HG03095 (cell line): ENCODE data around the gene SEMA3B.
"Not testable (repeated sequence)": the region's sequence is repeated elsewhere in the genome, so short reads cannot be mapped to it uniquely, and the experiment has no call there.

ENCODE experiments used
- ATAC-seq: cut with Tn5 transposase; IDR thresholded peaks from one replicate; pipeline ENCODE4 v1.9.1; 2021; ENCODE audit warnings: moderate library complexity; ENCODE audit not compliant: unreplicated experiment

Gene SEMA3B

DNA sequence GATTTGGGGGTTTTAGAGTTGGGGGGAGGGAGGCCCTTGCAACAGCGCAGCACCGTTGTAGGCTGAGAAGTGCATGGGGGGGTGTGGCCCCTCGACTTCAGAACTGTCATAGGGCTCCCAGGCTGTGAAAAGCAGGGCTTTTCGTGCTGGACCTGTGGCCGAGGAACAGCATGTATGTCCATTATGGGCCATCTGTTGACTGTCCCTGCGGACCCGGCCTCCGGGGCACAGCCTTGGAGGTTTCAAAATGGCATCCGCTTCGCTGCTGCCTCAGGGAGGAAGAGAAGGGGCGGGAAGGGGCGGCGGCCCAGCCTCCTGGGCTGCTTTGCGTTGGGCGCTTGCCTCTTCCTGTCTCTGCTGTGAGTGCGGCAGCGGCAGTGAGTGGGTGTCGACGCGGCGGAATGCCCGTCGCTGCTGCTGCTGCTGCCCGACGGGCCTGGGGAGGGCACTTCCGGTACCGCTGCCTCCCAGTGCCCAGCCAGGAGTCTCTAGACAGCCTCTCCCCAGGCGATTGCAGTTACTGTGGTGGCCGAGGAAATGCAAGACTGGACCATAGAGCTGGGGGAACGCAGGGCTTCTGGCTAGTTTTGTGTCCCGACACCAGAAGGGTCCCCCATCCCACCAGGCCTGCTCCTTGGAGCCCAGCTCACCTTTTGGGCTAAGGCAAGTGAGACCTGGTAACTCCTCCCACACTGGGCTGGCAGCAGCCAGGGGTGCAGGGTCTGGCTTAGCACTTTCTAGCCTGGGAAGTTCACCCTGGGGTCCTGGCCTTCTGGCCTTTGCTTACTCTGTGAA, 31.0 kb upstream of the SEMA3B start:
- peak; percentile 23 for ATAC-seq

DNA sequence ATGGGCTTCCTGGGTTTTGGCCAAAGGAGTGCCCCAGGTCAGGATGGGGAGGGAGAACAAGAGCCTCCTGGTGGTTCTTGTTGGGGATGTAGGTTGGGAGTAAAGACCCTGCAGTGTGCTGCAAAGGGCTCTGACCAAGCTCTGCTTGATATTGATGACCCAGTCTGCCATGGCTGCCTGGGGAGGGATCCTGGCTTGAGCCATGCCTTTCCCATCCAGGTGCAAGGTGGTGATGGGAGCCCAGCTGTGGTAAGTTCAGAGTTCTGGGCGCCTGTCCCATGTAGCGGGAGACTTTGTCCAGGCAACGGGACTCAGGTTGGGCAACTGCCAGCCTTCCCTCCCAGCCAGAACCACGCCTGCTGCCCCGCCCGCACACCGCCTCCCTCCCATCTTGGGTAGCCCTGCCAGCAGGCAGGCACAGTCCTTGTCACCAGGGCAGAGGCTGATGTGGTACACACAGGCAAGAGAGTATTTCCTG, 30.4 kb upstream of the SEMA3B start:
- no peak for ATAC-seq

DNA sequence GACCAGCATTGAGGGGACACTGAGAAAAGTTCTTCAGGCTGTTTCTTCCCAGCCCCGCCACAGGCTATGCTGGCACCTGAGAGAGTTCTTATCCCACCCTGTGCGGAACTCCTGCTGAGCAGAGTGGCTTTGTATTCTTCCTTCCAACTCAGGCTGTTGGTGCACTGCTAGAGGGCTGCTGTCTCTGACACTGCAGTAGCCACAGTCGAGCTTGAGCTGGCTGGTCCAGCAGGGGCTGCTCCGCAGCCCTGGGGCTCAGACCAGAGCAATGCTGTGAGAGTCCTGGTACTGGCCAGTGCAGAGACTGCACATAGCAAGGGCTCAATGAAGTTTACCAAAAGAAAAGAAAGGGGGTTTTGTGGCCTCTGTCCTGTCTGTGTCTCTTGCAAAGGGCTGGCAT, 29.3 kb upstream of the SEMA3B start:
- no peak for ATAC-seq

DNA sequence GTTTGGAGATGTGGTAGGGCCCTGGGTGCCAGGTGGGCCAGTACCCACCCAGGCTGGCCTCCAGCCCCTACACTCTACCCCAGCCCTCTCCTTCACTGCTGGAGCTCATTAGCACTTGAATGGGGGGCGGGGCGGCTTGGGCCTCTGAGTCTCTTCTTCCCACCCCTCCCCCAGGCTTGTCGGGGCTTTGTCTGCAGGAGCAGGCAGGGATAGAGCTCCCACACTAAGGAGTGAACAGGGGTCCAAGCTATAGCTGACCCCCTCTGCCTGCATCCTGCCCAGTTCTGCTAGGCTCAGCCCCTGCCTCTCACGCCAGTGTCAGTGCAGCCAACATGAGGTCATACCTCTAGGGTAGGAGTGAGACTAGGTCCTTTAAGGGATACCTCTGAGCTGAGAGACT, 27.8 kb upstream of the SEMA3B start:
- ATAC-seq, result no peak

DNA sequence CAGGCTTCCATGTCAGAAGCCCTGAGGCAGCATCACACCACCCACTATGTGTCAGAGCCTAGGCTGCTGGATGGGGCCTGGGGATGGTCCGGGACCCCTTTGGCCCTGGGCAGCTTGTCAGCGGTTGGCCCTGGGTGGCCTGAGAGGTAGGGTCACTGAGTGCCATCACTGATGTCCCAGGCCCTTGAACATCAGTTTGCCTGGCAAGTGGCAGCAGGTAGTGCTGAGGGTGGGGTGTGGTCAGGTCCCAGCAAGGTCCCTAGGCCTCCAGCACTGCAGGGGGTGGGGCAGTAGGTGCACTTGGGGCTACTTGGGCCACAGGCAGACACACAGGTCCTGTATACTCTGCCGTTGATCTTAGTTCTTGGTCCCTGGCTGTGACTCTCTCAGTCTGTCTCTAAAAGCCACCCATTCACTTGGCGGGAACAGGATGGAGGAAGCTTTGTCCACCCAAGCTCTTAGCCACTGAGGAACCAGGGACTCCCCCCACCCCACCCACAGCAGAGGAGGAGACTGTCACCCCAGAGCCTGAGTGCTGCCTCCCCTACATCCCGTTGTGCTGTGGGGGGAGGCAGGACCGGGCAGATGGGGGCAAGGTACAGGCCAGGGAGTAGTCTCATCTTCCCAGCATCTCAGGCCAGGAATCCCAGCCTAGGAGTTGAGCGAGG, 27.1 kb upstream of the SEMA3B start:
- ATAC-seq, result no peak

DNA sequence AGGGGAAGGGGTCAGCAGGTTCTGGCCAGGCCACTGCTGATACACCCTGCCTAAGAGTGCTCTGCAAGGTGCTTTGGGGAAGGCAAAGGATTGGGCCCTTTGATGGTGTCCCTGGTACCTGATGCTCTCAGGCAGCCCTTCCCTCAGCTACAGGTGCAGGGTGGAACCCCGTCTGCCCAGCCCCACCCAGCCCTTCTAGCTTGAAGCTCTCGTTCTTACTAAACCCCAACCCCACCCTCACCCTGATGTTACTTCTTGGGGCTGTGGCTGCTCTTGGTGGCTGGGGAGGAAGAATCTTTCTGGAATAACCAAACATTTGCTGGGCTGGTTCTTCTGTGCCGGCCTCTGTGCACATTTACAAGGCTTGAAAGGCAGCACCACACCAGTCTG, 26.6 kb upstream of the SEMA3B start:
- no peak for ATAC-seq

DNA sequence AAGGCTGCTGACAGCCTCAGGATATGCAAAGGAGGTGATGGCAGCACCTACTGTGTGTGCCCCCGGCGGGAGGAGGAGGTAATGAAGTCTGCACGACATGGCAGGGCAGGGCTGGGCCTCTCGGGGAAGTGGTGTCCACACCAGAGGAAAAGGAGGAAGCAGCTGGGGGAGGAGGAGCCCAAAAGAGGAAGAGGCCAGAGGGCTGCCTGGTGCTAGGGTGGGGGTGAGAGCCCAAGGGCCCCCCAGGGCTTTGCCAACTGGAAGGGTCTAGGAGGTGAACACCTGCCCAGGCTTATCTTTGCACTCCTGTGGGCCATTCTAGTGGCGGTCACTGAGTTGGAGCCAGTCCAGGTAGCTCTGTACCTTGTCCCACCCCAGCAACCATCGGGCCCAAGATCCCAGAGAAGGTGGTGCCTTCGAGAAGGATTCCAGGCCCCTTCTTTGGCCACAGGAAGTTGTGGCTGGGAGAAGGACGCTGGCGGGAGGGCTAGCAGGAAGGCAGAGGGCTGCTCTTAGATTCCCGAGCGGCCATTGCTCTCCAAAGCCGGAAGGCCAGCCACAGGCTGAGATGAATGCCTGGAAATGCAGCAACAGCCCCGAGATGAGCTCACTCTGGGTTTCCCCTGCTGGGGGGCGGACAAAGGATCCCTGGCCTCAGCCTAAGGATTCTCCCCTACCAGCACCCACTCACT, 25.9 kb upstream of the SEMA3B start:
- ATAC-seq, result no peak

DNA sequence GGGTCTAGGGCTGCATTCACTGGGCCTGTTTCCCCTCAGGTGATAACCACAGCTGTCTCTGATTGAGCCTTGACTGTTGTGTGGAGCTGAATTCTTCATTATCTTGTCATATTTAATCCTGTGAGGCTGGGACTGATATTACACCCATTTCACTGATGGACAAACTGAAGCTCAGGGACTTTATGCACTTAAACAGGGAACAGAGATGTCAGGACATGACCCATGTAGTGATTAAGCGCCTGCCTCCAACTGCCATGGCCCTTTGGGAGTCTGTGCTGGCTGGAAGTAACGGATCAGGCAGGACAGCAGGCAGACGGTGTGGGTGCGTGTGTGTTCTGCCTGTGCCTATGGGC, 25.4 kb upstream of the SEMA3B start:
- no peak for ATAC-seq

DNA sequence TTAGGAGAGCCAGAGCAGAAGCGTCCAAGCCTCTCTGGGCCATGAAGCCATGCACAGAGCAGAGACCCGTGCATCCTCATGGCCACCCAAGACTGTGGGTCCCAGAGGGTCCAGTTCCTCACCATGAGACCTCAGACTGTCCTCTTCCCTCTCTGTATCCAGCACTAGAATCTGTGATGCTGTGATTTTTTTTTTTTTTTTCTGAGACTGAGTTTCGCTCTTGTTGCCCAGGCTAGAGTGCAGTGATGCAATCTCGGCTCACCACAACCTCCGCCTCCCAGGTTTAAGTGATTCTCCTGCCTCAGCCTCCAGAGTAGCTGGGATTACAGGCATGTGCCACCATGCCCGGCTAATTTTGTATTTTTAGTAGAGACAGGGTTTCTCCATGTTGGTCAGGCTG, 24.1 kb upstream of the SEMA3B start:
- not testable (repeated sequence) for ATAC-seq

DNA sequence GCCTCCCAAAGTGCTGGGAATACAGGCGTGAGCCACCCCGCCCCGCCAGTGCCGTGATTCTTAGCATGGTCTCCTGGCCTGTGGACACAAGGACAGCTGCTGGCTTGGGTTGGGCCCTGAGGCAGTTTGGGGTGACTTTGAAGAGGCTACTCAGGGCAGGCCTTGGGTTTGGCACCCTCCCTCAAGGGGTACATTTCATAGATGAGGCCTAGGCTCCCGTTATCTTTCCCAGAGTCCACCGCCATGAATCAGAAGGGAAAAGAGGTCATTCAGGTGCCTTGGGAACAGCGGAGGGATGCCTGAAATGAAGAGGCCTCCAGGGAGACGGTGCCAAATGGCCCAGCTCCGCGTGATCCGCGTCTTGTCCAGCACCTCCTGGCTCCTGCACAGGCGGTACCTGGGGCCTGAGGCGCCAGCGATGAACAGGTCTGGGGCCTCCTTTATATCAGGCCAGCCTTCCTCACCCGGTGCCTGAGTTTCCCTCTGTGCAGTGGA, 23.6 kb upstream of the SEMA3B start:
- ATAC-seq, result no peak

DNA sequence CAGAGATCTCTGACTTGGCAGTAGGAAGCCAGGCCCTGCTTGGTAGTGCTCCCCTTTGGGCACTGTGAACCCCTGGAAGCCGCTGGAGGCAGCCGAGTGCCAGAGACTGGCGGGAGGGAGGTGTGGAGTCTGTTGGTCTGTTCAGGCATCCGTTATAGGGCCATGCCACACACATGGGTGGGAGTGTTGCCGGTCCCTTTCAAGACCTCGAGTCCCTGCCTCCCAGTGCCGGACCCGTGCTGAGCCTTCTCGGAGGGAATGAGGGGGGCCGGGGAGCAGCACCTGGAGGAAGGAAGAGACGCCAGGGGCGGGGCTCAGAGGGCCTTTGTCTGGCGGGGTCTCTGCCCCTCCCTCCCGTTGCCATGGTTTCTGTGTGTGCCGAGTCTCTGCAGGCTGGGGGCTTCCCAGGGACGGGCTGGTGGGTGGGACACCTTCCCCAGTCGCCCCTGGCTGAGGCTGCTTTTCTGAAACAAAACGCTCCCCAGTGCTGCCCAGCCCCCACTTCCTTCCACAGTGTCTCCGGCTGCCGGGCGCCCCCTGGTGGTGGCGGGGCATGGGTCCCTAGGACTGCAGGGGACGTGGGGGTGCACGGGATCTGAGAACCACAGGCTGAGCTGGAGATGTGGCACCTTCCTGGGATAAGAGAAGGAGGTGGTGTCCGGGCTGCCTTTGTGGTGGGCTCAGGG, 23.0 kb upstream of the SEMA3B start:
- ATAC-seq, result peak; percentile 52

DNA sequence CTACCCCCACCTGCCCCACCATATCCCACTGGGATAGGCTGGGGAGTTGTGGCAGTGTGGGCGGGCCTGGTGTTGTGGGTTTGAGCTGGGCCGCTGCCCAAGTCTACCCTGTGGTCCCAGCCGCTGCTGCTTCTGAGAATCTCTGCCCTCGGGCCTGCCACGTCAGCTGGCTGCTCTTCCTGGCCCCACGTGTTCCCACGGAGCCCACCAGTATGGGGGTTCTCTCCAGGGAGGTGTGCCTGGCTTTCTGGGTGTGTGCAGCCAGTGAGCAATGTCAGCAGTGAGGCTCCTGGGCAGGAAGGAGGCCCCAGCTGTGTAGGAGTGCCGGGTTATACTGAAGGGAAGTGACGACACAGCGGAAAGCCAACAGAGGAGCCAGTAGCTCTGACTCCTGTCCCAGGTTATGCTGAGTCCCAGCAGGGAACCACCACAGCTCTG, 22.4 kb upstream of the SEMA3B start:
- ATAC-seq, result no peak

DNA sequence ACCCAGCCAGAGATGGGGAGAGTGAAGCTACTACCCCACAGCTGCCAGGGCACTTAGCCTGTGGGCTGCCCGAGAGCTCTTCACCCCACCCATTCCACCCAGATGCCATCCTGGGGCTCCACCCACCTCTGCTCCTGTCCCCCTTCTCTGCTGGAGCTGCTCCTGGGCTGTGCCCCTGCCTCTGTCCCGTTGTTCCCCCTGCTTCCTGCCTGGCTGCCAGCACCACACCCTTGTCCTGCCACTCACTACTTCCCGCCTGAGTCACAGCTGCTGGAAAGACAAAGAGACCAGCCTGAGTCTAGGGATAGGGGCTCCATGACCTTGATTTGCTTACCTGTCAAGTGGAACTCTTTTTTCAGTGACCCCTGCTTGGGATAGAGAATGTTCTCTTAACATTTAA, 20.6 kb upstream of the SEMA3B start:
- ATAC-seq, result no peak

DNA sequence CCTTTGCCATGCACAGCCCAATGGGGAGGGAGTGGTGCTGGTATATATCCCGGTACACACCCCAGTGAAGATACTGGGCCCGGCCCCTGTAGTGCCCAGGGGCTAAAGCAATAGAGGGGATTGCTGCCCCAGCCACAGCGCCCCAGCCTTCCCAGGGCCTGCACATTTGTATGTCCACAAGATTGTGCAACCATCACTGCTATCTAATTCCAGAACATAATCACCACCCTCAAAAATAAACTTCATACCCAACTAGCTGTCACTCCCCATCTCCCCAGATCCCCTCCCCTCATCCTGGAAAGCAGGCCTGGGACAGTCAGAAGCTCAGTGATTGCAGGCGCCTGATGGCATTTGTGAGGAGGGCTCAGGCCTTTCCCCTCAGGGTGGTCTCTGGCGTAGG, 19.5 kb upstream of the SEMA3B start:
- no peak for ATAC-seq

DNA sequence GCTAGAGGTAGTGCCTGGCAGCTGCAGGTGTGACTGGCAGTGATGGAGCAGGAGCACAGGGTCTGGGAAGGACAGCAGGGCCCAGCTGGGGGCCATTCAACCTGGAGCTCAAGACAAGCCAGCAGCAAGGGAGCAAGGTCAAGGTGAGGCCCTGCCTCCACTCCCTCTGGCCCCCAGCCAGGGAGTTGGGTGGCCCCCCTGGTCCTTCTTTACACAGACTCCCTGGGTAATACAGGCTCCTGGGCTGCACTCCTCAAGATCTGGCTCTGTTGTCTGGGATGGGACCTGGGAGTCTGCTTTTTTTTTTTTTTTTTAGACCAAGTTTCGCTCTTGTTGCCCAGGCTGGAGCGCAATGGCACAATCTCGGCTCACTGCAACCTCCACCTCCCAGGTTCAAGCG, 18.4 kb upstream of the SEMA3B start:
- no peak for ATAC-seq

DNA sequence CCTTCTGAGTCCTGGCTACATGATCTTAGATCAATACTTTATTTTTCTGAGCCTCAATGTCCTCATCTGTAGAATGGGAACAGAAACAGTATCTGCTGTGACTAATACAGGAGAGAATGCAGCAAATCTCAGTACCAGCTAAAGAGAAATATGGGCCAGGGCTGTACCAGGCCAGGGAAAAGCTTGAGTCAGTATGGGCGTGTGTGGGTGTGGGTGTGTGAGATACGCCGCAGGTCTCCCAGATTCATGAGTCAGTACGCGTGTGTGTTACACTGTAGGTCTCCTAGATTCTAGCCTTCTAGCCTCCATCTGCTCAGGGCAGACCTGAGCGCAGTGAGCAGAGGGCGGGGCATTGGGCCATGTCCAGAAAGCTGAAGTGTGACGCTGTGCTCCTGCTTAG, 17.7 kb upstream of the SEMA3B start:
- no peak for ATAC-seq

DNA sequence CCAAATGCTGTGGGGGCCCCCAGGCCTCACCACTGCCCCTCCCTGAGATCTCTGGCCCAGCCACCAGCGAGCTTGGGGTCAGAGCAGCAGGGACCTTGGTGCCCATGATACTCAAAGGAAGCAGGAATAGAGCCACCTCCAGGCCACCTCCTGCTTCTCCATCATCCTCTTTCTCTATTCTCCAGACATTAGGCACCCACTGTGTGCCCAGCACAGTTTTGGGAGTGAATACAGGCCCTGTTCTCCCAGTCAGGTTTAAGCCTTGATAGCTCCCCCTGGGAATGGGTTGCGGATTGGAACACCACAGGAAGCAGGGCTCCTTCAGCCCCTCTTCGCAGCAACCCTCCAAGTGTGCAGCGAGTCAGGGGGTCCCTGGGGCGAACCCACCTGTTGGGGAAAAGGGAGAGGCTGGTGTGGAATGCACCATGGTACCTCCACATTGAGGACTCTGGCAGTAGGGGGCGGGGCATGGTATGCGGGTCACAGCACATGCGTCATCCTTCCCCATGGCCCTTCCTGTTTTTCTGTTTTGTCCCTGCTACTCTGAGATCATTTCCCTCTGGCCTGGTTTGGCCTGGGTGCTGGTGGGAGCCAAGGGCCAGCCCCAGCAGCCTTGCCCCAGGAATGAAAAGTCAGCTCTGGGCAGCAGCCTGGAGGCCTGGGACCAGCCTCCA, 14.2 kb upstream of the SEMA3B start:
- no peak for ATAC-seq

DNA sequence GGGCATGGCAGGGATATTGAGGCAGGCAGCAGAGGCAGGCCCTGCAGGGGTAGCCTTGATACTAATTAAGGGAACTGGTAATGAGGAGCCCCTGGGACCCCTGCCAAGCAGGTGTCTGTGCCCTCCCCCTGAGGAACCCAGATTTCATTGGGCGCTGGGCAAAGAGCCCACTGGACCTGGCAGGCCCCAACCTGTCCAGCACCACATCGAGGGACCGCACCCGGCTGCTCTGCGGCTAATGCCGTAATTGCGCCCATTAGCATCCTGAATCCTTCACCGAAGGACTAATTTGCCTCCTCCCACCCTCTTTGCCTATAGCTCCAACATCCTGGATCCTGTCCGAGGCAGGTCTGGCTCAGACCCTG, 13.7 kb upstream of the SEMA3B start:
- no peak for ATAC-seq

DNA sequence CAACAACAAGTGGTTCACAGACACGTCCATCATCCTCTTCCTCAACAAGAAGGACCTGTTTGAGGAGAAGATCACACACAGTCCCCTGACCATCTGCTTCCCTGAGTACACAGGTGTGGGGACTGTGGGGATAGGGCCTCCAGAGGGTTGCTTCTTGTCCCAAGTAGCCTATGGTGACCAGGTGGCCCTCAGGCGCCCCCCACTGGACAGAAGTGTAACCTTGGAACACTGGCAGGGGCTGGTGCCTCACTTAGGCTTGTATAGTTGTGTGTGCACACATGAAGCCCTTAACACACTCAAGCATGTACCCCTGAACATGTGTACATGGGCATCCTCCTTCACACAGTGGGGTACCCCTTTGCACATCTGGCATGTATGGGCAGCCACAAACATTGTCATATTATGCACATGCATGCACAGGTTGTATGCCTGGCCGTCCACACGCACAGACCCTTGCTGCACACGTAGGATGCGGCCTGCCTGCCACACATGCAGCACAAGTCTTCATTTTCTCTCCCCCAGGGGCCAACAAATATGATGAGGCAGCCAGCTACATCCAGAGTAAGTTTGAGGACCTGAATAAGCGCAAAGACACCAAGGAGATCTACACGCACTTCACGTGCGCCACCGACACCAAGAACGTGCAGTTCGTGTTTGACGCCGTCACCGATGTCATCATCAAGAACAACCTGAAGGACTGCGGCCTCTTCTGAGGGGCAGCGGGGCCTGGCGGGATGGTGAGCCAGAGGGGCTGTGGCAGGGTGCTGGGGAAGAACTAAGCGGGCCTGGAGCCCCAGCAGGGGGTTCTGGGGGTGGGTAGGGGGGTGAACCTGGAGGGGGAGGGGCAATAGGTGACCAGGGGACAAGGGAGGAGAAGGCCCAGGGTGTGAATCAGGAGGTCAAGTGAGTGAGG, 11.7 kb upstream of the SEMA3B start:
- ATAC-seq, result no peak
